Heart right ventricle (tissue), 16 donors: Measurements from ENCODE around the gene GNE. TPM values are rescaled to one million over a fixed set of nuclear protein-coding genes. Genes with fewer than 3 reads are reported as not detected.
"Not testable (repeated sequence)": the region's sequence is repeated elsewhere in the genome, so short reads cannot be mapped to it uniquely, and the experiment has no call there.

ENCODE experiments used
- ATAC-seq, 8 donors: fragments of 200-7000 bp; cut with Tn5 transposase; one replicate each; pipeline ENCODE4 v1.9.1; 2020; ENCODE audit warnings: mild to moderate bottlenecking in 8 of 8, moderate library complexity in 8 of 8, moderate number of reproducible peaks in 1 of 8
- DNase-seq, 2 donors: peaks; one replicate each; pipeline ENCODE4 v3.0.0-alpha.2; 2020
- H3K27ac ChIP-seq, 10 donors: fragments of 200-600 bp; sonication (generic) in 2 of 10; one replicate each; pipeline versions ENCODE4 v1.5.0 to v1.8.0; 2020 to 2022; ENCODE audit warnings: mild to moderate bottlenecking in 3 of 10
- H3K27me3 ChIP-seq, 7 donors: fragments of 200-600 bp; one replicate each; pipeline ENCODE4 v1.8.0; 2021 to 2022; ENCODE audit warnings: mild to moderate bottlenecking in 2 of 7
- H3K36me3 ChIP-seq, 9 donors: fragments of 200-600 bp; sonication (generic) in 1 of 9; one replicate each; pipeline versions ENCODE4 v1.5.0 to v1.8.0; 2020 to 2022; ENCODE audit warnings: mild to moderate bottlenecking in 2 of 9
- H3K4me1 ChIP-seq, 9 donors: fragments of 200-600 bp; sonication (generic) in 1 of 9; one replicate each; pipeline versions ENCODE4 v1.5.0 to v1.8.0; 2020 to 2022; ENCODE audit warnings: mild to moderate bottlenecking in 4 of 9
- H3K4me3 ChIP-seq, 10 donors: fragments of 200-600 bp; sonication (generic) in 2 of 10; one replicate each; pipeline versions ENCODE4 v1.5.0 to v1.8.0; 2020 to 2022; ENCODE audit warnings: mild to moderate bottlenecking in 7 of 10, moderate library complexity in 2 of 10
- H3K9me3 ChIP-seq, 11 donors: fragments of 200-600 bp in 10 of 11; sonication (generic) in 2 of 11; one replicate each; pipeline versions ENCODE4 v1.5.0 to v1.8.0; 2013 to 2022; ENCODE audit warnings: mild to moderate bottlenecking in 2 of 11, control low read depth in 1 of 11, moderate library complexity in 1 of 11
- CTCF ChIP-seq, 9 donors: fragments of 200-600 bp; sonication (generic) in 2 of 9; IDR thresholded peaks; one replicate each; pipeline versions ENCODE4 v1.5.0 to v1.8.0; 2021 to 2022; ENCODE audit warnings: antibody characterized with exemption in 9 of 9, mild to moderate bottlenecking in 5 of 9, moderate library complexity in 1 of 9
- WGBS, 2 donors: extraction: QIAGEN DNeasy Blood & Tissue Kit; methylation state at CpG; one replicate each; pipeline ENCODE4 v1.1.7; 2013; ENCODE audit warnings: inconsistent platforms in 1 of 2; 5-methylcytosine and 5-hydroxymethylcytosine counted together
- intact Hi-C, 10 donors: fragments of 100-400 bp; cut with DNase I; formaldehyde crosslinking; loops; one replicate each; pipeline versions ENCODE4 v1.11.1 to v1.14.2; 2022
- polyA plus RNA-seq, 2 donors: library from polyadenylated mRNA; stranded (reverse); fragments of 200-250 nt; gene quantifications; one replicate each; pipeline ENCODE4 v1.2.3, GENCODE V29; 2013
- total RNA-seq, 10 donors: library from RNA; stranded (reverse); fragmentation: NEBNext Ultra II Directional in 3 of 10; extraction: Animal tissue kit (Norgen Biotek cat#: 25700) in 3 of 10; gene quantifications; one replicate each; pipeline versions ENCODE4 v1.2.1 to v1.2.4, GENCODE V29; 2021 to 2023
- donor health status: Arrhythmogenic right ventricular cardiomyopathy.
- donor health status: ischemic (EF 13 %, LVEDD 7.1; RV severe dilation, severe dysfunction).
- donor health status: healthy with polysubstance abuse.
- donor health status: DM: no; HTN: yes; CAD: no.
- donor health status: DM: no; HTN: no; CAD: no.
- donor health status: ischemic (EF 25% LVEDD 6.9; RV normal size, moderate dysfunction).
- donor health status: ischemic (EF 25% LVEDD 5.7; RV mildly dilated, moderate dysfunction).
- donor health status: healthy.
- donor health status: DM: yes; HTN: yes; CAD: no.
- donor health status: Ischemic cardiomyopathy.
- donor health status: ischemic (EF 35%, LVEDD 5.7; RV mildly dilated, moderate dysfunction).
- donor health status: nonischemic (EF 11% LVEDD 7.7; RV severe dilation, severe dysfunction).
- donor health status: DM: yes; HTN: yes; CAD: no.
- donor health status: PGD.
- donor health status: ischemic (EF 29% LVEDD 5.4; RV normal size, mild dysfunction).
- donor health status: nonischemic (EF 23%, LVEDD 6.1; RV moderate dilation, normal function).

The GNE gene
- total and polyA plus RNA-seq, 12 donors: 4.0 to 14.9 (median 12.1) TPM

GRCh38 chr9:36250079-36250478 is 8.2 kb downstream of the GNE start:
- no peak for TF ChIP-seq CTCF (IDR thresholded peaks at IDR 0.05)
- ATAC-seq (no peak), DNase-seq (no peak)
- Histone ChIP-seq H3K27me3 (no peaks in the 10 kb centered on the region), H3K9me3 (no peaks in the 10 kb centered on the region), H3K4me3 (no peak overlapping the region), H3K36me3 (peaks cover 0 to 51% (median 12%) of the 10 kb centered on the region in 9 donors), H3K4me1 (peaks cover 0 to 21% (median 7%) of the 10 kb centered on the region in 9 donors), H3K27ac (no peak overlapping the region)
- WGBS, 2 donors: 78 to 87% methylated on average over 1 of the region's 1 CpG
- intact Hi-C loops: loop anchor here in 3 of 10 donors (5.0 to 10.0 kb wide), 3 partner anchors 45 to 77 kb away; no protein-coding TSS in a partner anchor

GRCh38 chr9:36249189-36249588 is 9.1 kb downstream of the GNE start:
- no peak for TF ChIP-seq CTCF (IDR thresholded peaks at IDR 0.05)
- no peak overlapping the region for H3K4me3 ChIP-seq
- H3K27me3 ChIP-seq: no peaks in the 10 kb centered on the region
- peaks cover 0 to 21% (median 7%) of the 10 kb centered on the region in 9 donors for H3K4me1 ChIP-seq
- H3K9me3 ChIP-seq: no peaks in the 10 kb centered on the region
- peaks cover 0 to 56% (median 13%) of the 10 kb centered on the region in 9 donors for H3K36me3 ChIP-seq
- ATAC-seq: no peak
- intact Hi-C loops: loop anchor here in 3 of 10 donors (5.0 to 10.0 kb wide), 3 partner anchors 76 to 143 kb away; no protein-coding TSS in a partner anchor
- H3K27ac ChIP-seq: no peak overlapping the region
- WGBS, 2 donors: 81 to 82% methylated on average over 6 of the region's 6 CpGs
- DNase-seq: no peak

- peak in 8 of 9 donors; percentile 13 to 48 (median 34) for TF ChIP-seq CTCF (IDR thresholded peaks at IDR 0.05)
- peak in 1 of 8 donors; percentile 49 for ATAC-seq
- DNase-seq, H3K27me3 ChIP-seq, H3K9me3 ChIP-seq, H3K4me3 ChIP-seq, H3K27ac ChIP-seq: not testable (repeated sequence)
- H3K36me3 ChIP-seq: peaks cover 0 to 67% (median 20%) of the 10 kb centered on the region in 9 donors
- H3K4me1 ChIP-seq: peaks cover 0 to 21% (median 7%) of the 10 kb centered on the region in 9 donors
- 71 to 74% methylated on average over 8 of the region's 8 CpGs for WGBS, 2 donors
- intact Hi-C loops: loop anchor here in 4 of 10 donors (1.0 to 10.0 kb wide), 4 partner anchors 77 to 144 kb away; no protein-coding TSS in a partner anchor
These were observed 10.2 kb downstream of the GNE start for GRCh38 chr9:36248061-36248460.

- no peak for TF ChIP-seq CTCF (IDR thresholded peaks at IDR 0.05)
- DNase-seq: no peak
- Histone ChIP-seq H3K4me3 (no peak overlapping the region), H3K9me3 (no peaks in the 10 kb centered on the region), H3K27ac (no peak overlapping the region), H3K36me3 (peaks cover 0 to 72% (median 25%) of the 10 kb centered on the region in 9 donors), H3K4me1 (peaks cover 0 to 21% (median 7%) of the 10 kb centered on the region in 9 donors), H3K27me3 (no peaks in the 10 kb centered on the region)
- ATAC-seq: no peak
- intact Hi-C loops: loop anchor here in 3 of 10 donors (5.0 to 10.0 kb wide), 3 partner anchors 77 to 145 kb away; no protein-coding TSS in a partner anchor
- 87 to 92% methylated on average over 3 of the region's 3 CpGs for WGBS, 2 donors
These were observed 10.9 kb downstream of the GNE start for GRCh38 chr9:36247356-36247755.
